Measurements from ENCODE around the gene ADAMTS16. TPM values are rescaled to one million over a fixed set of nuclear protein-coding genes. Genes with fewer than 3 reads are reported as not detected.
A peak's percentile ranks its signal among the peaks of the same experiment; 100 is the strongest.
"Not testable (repeated sequence)": the region's sequence is repeated elsewhere in the genome, so short reads cannot be mapped to it uniquely, and the experiment has no call there.

The ADAMTS16 gene
- total RNA-seq, 1 experiment from 2014 or later, result 0.11 TPM

DNA sequence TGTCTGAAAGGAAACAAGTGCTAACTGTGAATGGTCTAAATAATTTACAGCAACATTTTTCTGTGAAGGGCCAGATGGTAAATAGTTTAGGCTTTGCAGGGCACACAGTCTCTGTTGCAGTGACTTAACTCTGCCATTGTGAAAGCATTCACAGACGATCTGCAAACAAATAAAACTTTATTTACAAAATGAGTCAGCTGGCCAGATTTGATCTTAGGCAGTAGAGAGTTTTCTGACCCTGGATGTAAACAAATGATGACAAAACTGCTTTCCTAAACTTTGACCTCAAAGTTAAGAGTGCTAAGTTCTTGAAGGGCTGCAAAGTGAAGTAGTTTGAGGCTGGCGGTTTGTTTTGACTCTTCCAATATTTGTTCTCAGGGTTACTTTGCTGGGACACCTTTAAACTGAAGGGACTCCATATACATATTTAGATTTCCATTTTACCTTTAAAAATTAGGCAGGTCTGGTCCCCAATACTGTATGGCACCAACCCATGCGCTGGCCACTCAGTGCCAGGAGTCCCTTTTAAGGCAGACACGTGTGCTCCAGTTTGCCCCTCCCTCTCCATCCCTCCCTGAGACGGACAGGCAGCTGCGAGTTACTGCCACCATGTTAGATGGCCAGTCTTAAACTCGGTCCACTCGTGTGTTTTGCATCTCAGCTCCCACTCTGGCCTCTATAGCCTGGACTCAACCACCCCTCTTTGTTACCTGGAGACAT lies 4.0 kb upstream of the ADAMTS16 start:
- peaks cover 13% of the 10 kb centered on the region for H3K4me1 Mint-ChIP-seq (ENCODE audit: low read depth, unreplicated experiment)
- H3K27ac Mint-ChIP-seq (ENCODE audit: unreplicated experiment), result peak overlapping the region; percentile 71
- no peak overlapping the region for H3K4me3 ChIP-seq (ENCODE audit: low read depth, low read length)
- H3K9me3 ChIP-seq, result peaks cover 6% of the 10 kb centered on the region
- no TSS peak for BruUV-seq (replicated peaks)
- H3K9me3 Mint-ChIP-seq (ENCODE audit: unreplicated experiment), result no peaks in the 10 kb centered on the region
- peak in 1 of 2 experiments; percentile 63 for DNase-seq
- no peaks in the 10 kb centered on the region for H3K36me3 ChIP-seq (ENCODE audit: control insufficient read depth, insufficient read depth, low read length)
- no peaks in the 10 kb centered on the region for H3K36me3 Mint-ChIP-seq (ENCODE audit: insufficient read depth, unreplicated experiment)
- TF ChIP-seq, protein P1, sequence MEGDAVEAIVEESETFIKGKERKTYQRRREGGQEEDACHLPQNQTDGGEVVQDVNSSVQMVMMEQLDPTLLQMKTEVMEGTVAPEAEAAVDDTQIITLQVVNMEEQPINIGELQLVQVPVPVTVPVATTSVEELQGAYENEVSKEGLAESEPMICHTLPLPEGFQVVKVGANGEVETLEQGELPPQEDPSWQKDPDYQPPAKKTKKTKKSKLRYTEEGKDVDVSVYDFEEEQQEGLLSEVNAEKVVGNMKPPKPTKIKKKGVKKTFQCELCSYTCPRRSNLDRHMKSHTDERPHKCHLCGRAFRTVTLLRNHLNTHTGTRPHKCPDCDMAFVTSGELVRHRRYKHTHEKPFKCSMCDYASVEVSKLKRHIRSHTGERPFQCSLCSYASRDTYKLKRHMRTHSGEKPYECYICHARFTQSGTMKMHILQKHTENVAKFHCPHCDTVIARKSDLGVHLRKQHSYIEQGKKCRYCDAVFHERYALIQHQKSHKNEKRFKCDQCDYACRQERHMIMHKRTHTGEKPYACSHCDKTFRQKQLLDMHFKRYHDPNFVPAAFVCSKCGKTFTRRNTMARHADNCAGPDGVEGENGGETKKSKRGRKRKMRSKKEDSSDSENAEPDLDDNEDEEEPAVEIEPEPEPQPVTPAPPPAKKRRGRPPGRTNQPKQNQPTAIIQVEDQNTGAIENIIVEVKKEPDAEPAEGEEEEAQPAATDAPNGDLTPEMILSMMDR (IDR thresholded peaks at IDR 0.05; ENCODE audit: insufficient read depth in 1 of 2, low read depth in 1 of 2, low read length in 1 of 2, severe bottlenecking in 1 of 2, unreplicated experiment in 1 of 2), result no peak
- ChIA-PET CTCF (interaction anchor here (0.6 kb wide), 1 partner anchor 31 kb away, joined by 3 read pairs; no protein-coding TSS in a partner anchor), POLR2A (no interaction called here)
- intact Hi-C loops (cut with micrococcal nuclease; ENCODE audit: unreplicated experiment), result loop anchor here (1.0 kb wide), 4 partner anchors 73 to 257 kb away; no protein-coding TSS in a partner anchor
- no peaks in the 10 kb centered on the region for H3K27me3 Mint-ChIP-seq (ENCODE audit: insufficient read depth, unreplicated experiment)
- H3K4me1 ChIP-seq, result peaks cover 19% of the 10 kb centered on the region
- H3K4me3 Mint-ChIP-seq (ENCODE audit: unreplicated experiment), result peak overlapping the region; percentile 44
- H3K27me3 ChIP-seq (replicated peaks; ENCODE audit: control insufficient read depth, insufficient read depth, low read length), result no peaks in the 10 kb centered on the region

DNA sequence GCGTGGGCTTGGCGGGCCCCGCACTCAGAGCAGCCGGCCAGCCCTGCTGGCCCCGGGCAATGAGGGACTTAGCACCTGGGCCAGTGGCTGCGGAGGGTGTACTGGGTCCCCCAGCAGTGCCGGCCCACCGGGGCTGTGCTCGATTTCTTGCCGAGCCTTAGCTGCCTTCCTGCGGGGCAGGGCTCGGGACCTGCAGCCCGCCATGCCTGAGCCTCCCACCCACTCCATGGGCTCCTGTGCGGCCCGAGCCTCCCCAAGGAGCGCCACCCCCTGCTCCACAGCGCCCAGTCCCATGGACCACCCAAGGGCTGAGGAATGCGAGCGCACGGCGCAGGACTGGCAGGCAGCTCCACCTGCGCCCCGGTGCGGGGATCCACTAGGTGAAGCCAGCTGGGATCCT lies 2.3 kb upstream of the ADAMTS16 start:
- H3K36me3 ChIP-seq (ENCODE audit: control insufficient read depth, insufficient read depth, low read length); H3K36me3 Mint-ChIP-seq (ENCODE audit: insufficient read depth, unreplicated experiment); H3K4me3 Mint-ChIP-seq (ENCODE audit: unreplicated experiment); H3K27ac Mint-ChIP-seq (ENCODE audit: unreplicated experiment); BruUV-seq (replicated peaks); H3K27me3 Mint-ChIP-seq (ENCODE audit: insufficient read depth, unreplicated experiment); intact Hi-C loops (cut with micrococcal nuclease; ENCODE audit: unreplicated experiment); DNase-seq; H3K27me3 ChIP-seq (replicated peaks; ENCODE audit: control insufficient read depth, insufficient read depth, low read length); H3K9me3 ChIP-seq; H3K9me3 Mint-ChIP-seq (ENCODE audit: unreplicated experiment); H3K4me3 ChIP-seq (ENCODE audit: low read depth, low read length); POLR2A ChIA-PET: not testable (repeated sequence)
- H3K4me1 ChIP-seq, result peaks cover 19% of the 10 kb centered on the region
- CTCF ChIA-PET, result interaction anchor here (0.6 kb wide), 1 partner anchor 7 kb away, joined by 3 read pairs; no protein-coding TSS in a partner anchor
- peaks cover 13% of the 10 kb centered on the region for H3K4me1 Mint-ChIP-seq (ENCODE audit: low read depth, unreplicated experiment)

GRCh38 chr5:5139336-5139776 lies 774 bp upstream of the ADAMTS16 start:
- DNase-seq, result no peak
- H3K36me3 ChIP-seq (ENCODE audit: control insufficient read depth, insufficient read depth, low read length), result no peaks in the 10 kb centered on the region
- Mint-ChIP-seq H3K27ac (ENCODE audit: unreplicated experiment) (peak overlapping the region; percentile 29), H3K27me3 (ENCODE audit: insufficient read depth, unreplicated experiment) (no peaks in the 10 kb centered on the region), H3K4me3 (ENCODE audit: unreplicated experiment) (no peak overlapping the region), H3K4me1 (ENCODE audit: low read depth, unreplicated experiment) (peaks cover 13% of the 10 kb centered on the region), H3K9me3 (ENCODE audit: unreplicated experiment) (no peaks in the 10 kb centered on the region), H3K36me3 (ENCODE audit: insufficient read depth, unreplicated experiment) (no peaks in the 10 kb centered on the region)
- BruUV-seq (replicated peaks), result no TSS peak
- TF ChIP-seq, protein P1 (IDR thresholded peaks at IDR 0.05; ENCODE audit: insufficient read depth in 1 of 2, low read depth in 1 of 2, low read length in 1 of 2, severe bottlenecking in 1 of 2, unreplicated experiment in 1 of 2), result no peak
- no peaks in the 10 kb centered on the region for H3K27me3 ChIP-seq (replicated peaks; ENCODE audit: control insufficient read depth, insufficient read depth, low read length)
- H3K9me3 ChIP-seq, result no peaks in the 10 kb centered on the region
- POLR2A ChIA-PET, result no interaction called here
- CTCF ChIA-PET, result no interaction called here
- peaks cover 19% of the 10 kb centered on the region for H3K4me1 ChIP-seq
- no peak overlapping the region for H3K4me3 ChIP-seq (ENCODE audit: low read depth, low read length)
- intact Hi-C loops (cut with micrococcal nuclease; ENCODE audit: unreplicated experiment), result no loop called here

All from Caco-2 (cell line).